Measurements from ENCODE around the gene VPS72. TPM values are rescaled to one million over a fixed set of nuclear protein-coding genes. Genes with fewer than 3 reads are reported as not detected.
"Not testable (repeated sequence)": the region's sequence is repeated elsewhere in the genome, so short reads cannot be mapped to it uniquely, and the experiment has no call there.

The VPS72 gene, protein sequence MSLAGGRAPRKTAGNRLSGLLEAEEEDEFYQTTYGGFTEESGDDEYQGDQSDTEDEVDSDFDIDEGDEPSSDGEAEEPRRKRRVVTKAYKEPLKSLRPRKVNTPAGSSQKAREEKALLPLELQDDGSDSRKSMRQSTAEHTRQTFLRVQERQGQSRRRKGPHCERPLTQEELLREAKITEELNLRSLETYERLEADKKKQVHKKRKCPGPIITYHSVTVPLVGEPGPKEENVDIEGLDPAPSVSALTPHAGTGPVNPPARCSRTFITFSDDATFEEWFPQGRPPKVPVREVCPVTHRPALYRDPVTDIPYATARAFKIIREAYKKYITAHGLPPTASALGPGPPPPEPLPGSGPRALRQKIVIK
- total RNA-seq = 75.6 and 82.8 TPM in 2 replicates

DNA sequence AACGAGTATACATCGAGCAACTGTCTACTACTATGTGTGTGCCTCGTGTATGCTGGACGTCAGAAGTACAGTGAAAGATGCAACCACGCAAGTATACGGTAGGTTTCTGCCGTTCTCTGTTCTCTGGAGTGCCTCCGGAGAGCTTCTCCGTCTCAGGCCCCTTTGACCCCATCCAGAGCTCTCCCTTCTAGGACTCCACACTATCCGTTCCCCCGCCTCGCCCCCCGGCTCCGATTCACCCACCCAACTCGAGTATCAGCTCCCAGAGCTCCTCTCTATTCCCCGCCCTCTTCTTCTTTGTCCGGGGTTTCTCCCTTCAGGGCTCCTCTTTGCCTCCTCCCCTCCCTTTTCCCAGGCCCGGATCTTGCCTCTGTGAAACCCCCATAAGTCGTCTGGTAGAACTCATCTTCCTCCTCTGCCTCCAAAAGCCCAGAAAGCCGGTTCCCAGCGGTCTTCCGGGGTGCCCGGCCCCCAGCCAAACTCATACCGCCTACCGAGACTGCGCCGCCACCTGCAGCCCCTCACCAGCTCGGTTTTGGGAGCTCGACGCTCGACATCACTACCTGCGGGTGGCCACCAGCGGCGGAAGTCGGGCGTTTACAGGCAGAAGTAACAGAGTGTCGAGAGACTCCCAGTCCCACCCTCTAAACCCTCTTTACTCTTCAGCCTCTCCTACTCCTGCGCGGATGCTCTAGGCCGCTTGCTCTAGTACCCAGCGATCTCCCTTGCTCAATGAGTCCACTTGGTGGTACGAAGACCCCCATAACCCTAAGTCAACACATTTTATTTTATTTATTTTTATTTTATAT lies at the start of gene VPS72:
Gene VPS72 (minus strand): TSS at position 561 of the 809 bp plus-strand sequence. CDS start 76 bp downstream, at position 485.
- DNase-seq (ENCODE audit: low read depth) = peak; percentile 83

DNA sequence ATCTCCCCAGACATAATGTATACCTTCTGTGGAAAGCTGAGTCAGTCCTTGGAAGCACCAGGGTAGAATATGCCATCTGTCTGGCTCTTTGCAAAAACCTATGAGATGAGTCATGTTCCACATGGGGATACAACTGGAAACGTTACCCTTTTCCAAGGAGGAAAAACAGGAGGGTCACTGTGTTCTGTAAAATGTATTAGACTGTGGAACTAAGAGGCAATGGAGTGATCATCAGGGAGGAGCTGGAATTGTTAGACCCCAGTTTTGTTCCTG lies 48.4 kb upstream of the VPS72 start:
- peak; percentile 53 for DNase-seq (ENCODE audit: low read depth)

DNA sequence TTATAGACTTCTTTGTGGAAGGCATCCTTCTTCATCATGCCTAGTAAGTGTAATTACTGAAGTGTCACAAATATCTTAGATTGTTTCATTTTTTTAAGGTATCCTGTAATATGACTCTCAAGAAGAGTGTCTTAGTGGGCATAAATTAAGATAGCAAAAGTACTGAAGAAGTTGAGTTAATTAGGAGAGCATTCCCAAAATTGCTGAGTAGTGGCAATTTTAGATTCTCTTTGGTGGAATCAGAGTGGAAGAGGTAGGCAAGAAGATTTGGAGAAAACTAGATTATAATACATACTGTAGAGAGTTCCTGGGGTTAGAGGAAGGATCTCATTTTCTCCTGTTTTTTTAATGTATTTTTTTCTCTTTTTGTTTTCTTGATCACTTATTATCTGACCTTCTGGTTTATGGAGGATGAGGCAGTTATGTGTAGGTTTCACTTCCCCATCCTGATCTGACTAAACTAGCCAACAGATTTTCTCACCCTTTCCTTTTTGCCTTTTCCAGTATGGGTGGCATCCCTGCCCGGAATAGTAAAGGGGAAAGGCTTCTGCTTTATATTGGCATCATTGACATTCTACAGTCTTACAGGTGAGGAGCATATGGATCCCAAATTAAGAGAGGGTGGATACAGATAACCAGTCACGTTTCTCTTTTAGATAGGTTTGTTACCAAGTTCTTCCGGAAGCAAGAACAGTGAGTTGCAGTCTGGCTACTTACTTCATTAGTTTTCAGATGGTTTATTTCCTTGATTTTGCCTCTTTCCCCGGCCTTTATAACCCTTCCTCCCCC lies 47.9 kb upstream of the VPS72 start:
- no peak for DNase-seq (ENCODE audit: low read depth)

DNA sequence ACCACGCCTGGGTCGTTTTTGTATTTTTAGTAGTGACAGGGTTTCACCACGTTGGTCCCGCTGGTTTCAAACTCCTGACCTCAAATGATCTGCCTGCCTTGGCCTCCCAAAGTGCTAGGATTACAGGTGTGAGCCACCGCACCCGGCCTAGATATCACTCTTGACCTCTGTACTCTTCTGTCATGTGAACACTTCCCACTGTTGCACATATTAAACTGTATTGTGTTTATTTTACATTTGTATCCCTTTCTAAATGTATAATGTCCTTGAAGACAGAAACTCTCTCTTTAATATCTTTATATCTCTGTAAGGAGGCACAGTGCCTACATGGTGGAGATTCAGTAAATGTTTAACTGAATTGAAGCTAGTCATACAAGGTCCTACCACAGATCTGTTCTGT lies 45.2 kb upstream of the VPS72 start:
- peak; percentile 23 for DNase-seq (ENCODE audit: low read depth)

DNA sequence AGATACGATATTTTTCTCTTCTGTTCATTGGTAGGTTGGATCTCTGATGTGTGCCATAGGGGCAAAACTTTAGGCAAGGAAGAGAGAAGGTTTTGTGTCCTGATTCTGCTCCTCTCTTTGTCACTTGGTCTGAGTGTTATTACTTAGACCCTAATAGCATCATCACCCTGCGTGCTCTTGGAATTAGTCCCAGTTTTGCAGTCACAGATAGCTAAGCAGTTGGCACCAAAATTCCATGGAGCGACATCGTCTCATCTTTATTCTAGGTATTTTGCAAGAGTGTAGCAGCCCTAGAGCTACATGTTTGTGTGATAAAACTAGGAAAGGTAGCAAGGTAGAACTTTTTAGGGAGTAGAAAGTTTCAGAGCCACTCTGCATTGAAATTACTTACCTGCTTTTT lies 32.1 kb upstream of the VPS72 start:
- no peak for DNase-seq (ENCODE audit: low read depth)

DNA sequence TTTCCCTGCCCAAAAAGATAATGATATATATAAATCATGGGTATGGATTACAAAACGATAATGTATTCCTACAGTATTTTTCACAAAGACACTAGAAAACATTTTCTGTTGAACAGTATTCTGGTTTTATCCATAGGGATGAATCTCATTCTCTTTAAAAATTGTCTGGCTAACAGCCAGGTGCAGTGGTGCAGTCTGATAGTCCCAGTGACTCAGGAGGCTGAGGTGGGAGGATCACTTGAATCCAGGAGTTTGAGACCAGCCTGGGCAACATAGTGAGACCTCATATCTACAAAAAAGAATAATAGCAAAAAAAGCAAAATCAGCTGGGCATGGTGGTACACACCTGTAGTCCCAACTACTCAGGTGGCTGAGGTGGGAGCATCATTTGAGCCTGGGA lies 31.6 kb upstream of the VPS72 start:
- no peak for DNase-seq (ENCODE audit: low read depth)

DNA sequence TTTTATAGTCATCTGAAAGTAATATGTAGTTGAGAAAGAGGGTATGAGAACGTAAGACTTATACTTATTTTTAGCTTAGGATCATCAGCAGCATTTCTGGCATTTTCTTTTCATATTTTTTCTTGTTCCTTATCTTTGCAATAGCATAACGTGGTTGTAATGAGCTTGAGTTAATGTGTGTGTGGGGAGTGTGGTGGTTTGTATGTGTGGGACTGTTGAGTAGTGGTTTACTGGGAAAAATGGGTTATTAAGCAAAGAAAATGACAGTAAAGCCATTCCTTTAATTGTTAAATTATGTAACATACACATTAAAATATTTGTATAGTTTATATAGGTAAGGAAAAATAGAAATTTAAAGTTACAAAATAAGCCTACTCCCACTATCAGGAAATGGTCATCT lies 23.6 kb upstream of the VPS72 start:
- no peak for DNase-seq (ENCODE audit: low read depth)

DNA sequence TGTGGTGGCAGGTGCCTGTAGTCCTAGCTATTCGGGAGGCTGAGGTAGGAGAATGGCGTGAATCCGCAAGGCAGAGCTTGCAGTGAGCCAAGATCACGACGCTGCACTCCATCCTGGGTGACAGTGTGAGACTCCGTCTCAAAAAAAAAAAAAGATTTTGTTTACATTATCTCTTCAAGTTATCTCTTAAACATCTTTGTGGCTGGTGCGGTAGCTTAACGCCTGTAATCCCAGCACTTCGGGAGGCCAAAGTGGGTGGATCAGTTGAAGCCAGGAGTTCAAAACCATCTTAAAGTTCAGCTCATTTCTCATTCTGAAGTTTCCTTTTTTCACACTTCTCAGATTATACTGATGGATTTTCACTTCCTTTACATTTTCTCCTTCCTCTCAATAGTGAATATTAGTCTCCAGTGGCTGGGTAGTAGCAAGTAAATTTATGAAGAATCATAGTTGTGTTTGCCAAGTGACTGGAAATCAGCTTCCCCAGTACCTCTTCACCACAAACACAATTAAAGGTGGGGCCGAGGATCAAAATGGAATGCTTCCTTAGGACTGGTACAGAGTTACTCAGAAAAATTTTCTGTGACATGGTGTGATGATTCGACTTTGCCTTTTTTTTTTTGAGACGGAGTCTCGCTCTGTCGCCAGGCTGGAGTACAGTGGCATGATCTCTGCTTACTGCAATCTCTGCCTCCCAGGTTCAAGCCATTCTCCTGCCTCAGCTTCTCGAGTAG lies 22.1 kb upstream of the VPS72 start:
- peak; percentile 40 for DNase-seq (ENCODE audit: low read depth)

DNA sequence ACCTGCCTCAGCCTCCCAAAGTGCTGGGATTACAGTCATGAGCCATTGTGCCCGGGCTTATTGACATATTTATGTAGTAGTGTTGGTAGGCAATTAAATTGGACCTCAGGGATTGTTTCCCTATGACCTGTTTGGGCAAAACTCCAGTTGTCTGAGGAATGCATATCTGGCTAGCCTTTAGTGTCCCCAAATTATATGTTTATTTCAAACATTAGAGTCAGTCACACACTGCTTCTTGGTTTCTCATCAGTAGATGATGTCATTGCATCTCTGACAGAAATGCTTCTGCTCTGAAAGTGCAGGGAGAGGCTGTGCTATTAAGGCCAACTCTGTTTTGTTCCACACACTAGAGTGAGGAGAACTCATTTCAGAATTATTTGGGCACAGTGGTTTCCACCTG lies 20.8 kb upstream of the VPS72 start:
- DNase-seq (ENCODE audit: low read depth) = peak; percentile 45

DNA sequence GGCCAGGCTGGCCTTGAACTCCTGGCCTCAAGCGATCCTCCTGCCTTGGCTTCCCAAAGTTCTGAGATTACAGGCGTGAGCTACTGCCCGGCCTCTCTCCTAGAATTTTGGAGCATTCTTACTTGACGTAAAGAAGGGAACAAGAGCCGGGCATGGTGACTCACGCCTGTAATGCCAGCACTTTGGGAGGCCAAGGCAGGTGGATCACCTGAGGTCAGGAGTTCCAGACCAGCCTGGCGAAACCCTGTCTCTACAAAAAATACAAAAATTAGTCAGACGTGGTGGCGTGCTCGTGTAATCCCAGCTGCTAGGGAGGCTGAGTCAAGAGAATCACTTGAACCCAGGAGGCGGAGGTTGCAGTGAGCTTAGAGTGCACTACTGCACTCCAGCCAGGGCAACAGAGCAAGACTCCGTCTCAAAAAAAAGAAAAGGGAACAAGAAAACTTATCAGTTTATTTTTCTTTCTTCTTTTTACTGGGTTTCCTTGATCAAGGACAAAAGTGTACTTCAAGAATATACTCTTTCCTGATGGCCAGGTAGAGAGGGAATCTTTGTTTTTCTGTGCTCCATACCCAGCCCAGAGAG lies 15.5 kb upstream of the VPS72 start:
- DNase-seq (ENCODE audit: low read depth) = not testable (repeated sequence)

DNA sequence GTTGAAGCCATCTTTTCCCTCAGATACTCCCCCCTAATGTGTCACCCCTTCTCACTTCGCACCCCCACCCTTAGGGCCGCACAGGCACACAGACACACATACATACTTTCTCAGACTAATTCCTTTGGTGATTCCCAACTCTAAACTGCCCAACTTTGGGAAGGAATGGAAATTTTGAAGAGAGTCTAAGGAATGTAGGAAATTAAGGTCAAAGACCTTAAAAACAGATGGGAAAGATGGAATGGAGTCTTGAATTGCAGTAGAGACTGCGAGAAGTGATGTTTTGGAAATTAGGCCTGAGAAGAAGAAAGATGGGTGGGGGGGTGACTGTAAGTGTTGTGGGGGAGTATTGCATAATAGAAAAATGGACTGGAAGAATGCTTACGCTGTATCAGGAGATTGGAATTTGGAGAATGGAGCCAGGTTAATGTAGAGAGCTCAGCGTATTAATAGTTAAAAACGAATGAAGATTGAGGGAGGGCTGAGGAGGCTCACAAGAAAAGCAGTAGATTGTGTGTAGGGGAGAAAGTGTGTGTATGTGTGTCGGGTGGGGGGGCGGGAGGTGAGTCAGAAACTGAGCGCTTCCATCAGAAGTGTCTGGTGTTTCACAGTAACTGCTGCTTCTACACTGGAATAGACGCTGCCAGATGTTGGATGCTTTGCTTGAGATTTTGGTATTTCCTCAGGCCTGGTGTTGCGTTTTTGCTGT lies 10.0 kb upstream of the VPS72 start:
- peak; percentile 94 for DNase-seq (ENCODE audit: low read depth)

DNA sequence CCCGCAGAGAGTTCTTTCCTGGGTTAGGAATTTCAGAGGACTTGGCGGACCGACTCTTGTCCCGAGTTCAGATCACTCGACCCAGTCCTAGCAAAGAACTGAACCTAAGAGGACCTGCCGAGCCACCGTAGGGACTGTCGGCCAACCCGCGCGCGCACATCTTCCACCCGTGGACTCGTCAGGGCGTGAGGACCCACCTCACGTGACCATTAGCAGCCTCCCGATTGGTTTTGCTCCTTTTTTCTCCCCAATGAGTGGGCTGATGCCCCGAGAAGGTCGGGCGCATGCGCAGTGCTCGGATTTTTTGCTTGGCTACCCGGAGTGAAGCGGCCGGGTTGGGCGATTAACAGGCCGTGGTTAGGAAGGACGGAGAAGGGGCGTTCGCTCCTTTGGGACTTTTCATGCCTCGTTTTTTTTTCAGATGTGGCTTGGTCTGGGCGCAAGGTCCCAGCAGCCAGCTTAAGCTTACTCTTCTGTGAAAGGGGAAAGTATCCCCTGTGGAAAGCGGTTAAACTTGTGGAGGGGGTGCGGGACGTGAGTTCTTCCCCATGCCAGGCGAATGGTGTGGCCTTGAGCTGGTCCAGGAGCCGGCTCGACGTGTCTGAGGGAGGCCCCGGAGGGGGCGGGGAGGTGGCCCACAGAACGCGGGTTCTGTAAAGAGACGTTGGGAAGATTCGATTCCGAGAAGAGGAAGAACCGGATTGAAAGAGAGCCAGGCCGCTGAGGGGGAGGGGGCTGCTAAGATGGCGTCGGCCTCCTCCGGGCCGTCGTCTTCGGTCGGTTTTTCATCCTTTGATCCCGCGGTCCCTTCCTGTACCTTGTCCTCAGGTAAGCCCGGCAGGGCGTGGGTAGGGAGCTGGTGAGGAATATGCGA lies 8.5 kb upstream of the VPS72 start, which contains the start of gene PIP5K1A:
Gene PIP5K1A (plus strand): TSS at position 299 of the 874 bp plus-strand sequence. CDS start 445 bp downstream, at position 744.
- DNase-seq (ENCODE audit: low read depth) = peak; percentile 96

DNA sequence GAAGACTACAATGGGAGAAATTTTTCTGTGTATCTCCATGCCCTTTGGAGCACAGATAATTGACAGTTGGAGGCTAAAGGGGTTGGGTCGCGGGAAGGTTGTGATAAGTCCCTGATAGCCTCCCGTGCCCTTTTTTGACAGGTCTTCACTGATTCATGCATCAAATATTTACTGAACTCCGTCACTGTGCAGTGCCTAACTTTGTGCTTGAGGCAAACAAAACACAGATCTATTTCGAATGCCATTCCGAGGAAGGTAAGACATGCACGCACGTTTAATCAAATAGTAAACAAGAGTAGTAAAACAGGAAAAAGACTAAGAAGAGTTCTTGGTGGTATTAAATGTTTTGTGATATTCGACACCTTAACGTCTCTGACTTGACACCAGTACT lies 7.9 kb upstream of the VPS72 start:
- DNase-seq (ENCODE audit: low read depth) = no peak

DNA sequence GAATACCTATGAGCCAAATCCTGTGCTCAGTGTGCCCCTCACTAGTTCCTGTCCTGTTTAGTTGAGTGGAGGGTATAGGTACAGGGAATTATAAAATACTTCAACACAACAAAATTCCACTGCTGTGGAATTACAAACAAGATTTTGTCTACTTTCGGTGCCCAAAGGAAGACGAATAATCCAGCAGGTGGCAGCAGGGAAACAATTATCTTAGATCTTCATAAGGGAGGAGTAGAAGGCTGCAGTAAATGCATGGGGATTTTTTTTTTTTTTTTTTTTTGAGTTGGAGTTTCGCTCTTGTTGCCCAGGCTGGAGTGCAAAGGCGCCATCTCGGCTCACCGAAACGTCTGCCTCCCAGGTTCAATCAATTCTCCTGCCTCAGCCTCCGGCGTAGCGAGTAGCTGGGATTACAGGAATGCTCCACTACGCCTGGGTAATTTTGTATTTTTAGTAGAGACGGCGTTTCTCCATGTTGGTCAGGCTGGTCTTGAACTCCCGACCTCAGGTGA lies 6.3 kb upstream of the VPS72 start:
- peak; percentile 92 for DNase-seq (ENCODE audit: low read depth)

DNA sequence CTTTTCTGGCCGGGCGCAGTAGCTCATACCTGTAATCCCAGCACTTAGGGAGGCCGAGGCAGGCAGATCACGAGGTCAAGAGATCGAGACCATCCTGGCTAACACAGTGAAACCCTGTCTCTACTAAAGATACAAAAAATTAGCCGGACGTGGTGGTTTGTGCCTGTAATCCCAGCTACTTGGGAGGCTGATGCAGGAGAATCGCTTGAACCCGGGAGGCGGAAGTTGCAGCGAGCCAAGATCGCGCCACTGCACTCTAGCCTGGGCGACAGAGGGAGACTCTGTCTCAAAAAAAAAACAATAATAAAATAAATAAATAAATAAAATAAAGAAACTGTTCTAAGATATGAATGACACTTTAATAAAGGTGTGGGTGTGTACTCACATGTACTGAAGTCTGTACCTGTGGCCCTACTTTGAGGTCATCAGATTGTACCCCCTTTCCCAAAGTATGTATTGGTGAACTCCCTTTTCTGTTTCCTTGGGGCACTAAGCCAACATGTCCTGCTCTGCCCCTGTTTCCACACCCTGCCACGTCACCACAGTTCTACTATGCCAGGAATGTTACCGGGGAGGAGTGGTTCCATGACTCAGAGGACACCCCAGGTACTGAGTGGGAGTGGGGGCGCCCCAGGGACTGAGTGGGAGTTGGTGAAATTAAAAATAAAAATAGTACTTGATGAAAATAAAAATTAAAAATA lies 5.0 kb upstream of the VPS72 start:
- DNase-seq (ENCODE audit: low read depth) = peak; percentile 95

DNA sequence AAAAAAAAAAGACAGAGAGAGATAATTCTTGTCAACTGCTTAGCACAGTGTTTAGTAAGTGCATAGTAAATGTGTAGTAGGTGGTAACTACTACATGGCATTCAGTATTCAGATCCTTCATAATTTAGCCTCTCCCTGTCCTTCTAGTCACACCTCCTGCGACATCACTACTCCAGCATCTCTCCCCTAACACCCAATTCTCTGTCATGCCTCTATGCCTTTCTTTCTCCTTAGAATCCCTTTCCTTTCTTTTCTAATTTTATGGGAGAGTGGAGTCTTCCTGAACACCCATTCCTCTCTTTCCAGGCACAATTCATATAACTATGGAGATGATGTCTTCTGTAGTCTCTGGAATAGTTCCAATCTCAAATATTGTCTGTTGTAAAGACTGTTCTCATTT lies 3.9 kb upstream of the VPS72 start:
- DNase-seq (ENCODE audit: low read depth) = no peak

DNA sequence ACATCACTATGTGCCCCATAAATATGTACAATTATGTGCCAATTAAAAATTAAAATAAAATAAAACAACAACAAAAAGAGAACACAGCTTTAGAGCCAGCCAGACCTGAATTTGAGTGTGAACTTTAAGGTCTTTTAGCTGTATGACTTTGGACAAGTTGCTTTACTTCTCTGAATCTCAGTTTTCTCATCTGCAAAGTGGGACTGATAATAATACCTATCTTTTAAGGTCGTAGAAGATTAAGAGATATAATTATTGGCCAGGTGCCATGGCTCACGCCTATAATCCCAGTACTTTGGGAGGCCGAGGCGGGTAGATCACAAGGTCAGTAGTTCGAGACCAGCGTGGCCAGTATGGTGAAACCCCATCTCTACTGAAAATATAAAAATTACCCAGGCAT lies 3.3 kb upstream of the VPS72 start:
- DNase-seq (ENCODE audit: low read depth) = no peak

DNA sequence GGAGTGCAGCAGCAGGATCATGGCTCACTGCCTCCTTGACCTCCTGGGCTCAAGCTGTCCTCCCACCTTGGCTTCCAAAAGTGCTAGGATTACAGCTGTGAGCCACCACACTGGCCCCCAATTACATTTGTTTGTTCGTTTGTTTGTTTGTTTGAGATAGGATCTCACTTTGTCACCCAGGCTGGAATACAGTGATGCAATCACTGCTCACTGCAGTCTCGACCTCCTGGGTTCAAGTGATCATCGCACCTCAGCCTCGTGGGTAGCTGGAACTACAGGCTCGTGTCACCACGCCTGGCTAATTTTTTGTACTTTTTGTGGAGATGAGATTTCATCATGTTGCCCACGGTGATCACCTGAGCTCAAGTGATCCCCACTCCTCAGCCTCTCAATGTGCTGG lies 2.0 kb upstream of the VPS72 start:
- no peak for DNase-seq (ENCODE audit: low read depth)

DNA sequence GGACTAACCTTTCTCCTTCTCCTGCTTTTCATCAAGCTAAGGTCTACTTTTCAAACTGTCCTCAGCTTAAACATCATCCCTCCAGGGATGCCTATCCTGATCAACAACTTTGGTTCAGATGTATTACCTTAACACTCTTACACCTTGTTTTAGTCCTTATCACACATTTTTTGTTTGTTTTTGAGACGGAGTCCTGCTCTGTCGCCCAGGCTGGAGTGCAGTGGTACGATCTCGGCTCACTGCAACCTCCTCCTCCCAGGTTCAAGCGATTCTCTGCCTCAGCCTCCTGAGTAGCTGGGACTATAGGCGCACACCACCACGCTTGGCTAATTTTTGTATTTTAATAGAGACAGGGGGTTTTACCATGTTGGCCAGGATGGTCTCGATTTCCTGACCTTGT lies 1.3 kb downstream of the VPS72 start:
- not testable (repeated sequence) for DNase-seq (ENCODE audit: low read depth)

Data from renal cortical epithelial cell (primary cell).